Ovary (tissue), 3 donors: ENCODE data around the gene MPHOSPH6.

Source experiments
- POLR2A ChIP-seq: fragments of 450-650 bp; IDR thresholded peaks from one replicate; pipeline ENCODE4 v1.6.1; 2017; ENCODE audit warnings: antibody characterized with exemption, mild to moderate bottlenecking, moderate library complexity
- TF ChIP-seq, protein P1 (sequence below), 3 donors: fragments of 450-650 bp in 2 of 3; fragments of 200-600 bp in 1 of 3; IDR thresholded peaks; one replicate each; pipeline versions ENCODE4 v1.5.1 to v1.8.0; 2016 to 2022; ENCODE audit warnings: antibody characterized with exemption in 3 of 3, mild to moderate bottlenecking in 1 of 3
- donor health status: DM: no; HTN: no; CAD: no.

DNA sequence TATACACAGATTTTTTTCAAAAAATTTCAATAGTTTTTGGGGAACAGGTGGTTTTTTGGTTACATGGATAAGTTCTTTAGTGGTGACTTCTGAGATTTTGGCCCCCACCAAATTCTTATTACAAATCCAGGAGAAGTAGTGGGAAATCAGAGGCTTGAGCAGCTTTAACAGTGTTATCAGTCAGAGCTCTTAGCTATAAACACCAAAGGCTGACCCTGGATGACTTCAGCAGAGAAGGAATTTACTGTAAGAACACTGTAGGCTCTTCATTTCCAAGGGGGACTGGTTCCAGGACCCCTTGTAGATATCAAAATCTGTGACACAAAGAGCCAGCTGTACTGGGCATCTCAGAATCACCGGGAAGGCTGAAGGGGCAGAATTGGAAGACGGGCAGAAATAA is 17.8 kb downstream of the MPHOSPH6 start:
- TF ChIP-seq, protein P1, sequence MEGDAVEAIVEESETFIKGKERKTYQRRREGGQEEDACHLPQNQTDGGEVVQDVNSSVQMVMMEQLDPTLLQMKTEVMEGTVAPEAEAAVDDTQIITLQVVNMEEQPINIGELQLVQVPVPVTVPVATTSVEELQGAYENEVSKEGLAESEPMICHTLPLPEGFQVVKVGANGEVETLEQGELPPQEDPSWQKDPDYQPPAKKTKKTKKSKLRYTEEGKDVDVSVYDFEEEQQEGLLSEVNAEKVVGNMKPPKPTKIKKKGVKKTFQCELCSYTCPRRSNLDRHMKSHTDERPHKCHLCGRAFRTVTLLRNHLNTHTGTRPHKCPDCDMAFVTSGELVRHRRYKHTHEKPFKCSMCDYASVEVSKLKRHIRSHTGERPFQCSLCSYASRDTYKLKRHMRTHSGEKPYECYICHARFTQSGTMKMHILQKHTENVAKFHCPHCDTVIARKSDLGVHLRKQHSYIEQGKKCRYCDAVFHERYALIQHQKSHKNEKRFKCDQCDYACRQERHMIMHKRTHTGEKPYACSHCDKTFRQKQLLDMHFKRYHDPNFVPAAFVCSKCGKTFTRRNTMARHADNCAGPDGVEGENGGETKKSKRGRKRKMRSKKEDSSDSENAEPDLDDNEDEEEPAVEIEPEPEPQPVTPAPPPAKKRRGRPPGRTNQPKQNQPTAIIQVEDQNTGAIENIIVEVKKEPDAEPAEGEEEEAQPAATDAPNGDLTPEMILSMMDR (IDR thresholded peaks at IDR 0.05) = no peak
- no peak for TF ChIP-seq POLR2A
